Stimulated activated CD4-positive, alpha-beta T cell treated with anti-CD3 and anti-CD28 coated beads, Interleukin-12 subunit alpha, Interleukin-12 subunit beta, amount 100 ng/mL, for 4 hours (primary cell): Measurements from ENCODE around the gene CYP11A1.

ENCODE experiments used
- DNase-seq: peaks from one replicate; pipeline ENCODE4 v3.0.0-alpha.2; 2020

Gene CYP11A1

GRCh38 chr15:74387621-74388362, 20.3 kb upstream of the CYP11A1 start:
- no peak for DNase-seq

- no peak for DNase-seq
Observed at GRCh38 chr15:74387141-74387541, 19.7 kb upstream of the CYP11A1 start.

GRCh38 chr15:74386496-74387140, 19.2 kb upstream of the CYP11A1 start:
- no peak for DNase-seq

DNA sequence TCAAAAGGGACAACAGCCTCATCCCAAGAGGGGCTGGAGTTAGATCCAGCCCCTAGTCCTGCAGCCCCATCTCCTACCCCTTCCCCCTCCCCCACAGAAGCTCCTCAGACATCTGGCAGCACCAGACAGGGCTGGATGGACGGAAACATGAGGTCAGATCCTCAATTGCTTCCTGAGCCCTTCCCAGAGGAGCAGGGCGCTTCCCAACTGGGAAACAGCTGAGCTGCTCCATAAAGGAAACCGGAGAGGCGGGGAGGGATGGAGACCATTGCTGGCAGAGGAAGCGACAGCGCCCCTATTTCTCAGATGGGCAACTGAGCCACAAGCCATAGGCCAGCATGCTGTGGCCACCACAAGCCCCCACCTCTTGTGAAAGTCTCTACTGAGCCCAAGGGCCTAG, 18.3 kb upstream of the CYP11A1 start:
- no peak for DNase-seq

- DNase-seq = no peak
Observed at GRCh38 chr15:74384881-74385643, 17.6 kb upstream of the CYP11A1 start.

DNA sequence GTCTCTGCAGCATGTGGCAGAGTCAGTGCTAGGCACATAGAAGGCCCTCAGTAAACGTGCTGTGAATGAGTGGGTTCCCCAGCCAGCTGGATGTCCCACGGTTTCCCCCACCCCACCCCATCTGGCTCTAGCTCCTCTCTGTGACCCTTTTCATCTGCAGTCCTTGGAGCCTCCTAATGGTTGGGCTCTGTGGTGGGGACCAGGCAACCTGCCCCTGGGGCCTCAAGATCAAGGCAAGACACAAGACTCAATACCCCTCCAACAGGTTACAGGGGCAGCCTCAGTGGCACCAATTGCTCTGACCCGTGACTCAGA, 17.1 kb upstream of the CYP11A1 start:
- no peak for DNase-seq

GRCh38 chr15:74383695-74384565, 16.5 kb upstream of the CYP11A1 start:
- DNase-seq = peak; percentile 68

DNA sequence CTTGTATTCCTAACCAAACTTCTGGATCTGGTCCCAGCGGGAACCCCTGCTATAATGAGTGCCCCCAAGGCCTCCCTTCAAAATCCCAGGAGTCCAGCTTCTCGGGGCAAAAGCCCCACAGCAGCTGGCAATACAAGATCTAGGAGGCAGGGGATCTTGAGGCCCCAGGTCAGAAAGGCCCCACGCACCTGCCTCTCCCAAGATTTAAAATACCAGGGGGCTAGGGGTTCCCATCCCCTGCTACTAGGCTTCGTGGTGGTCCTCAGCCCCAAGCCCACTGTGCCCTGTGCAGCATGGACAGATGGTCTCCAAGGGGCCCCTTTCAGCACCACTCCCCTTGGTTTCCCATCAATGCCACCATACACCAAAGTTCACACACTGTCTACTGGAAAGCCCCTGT, 15.8 kb upstream of the CYP11A1 start:
- DNase-seq = no peak

DNA sequence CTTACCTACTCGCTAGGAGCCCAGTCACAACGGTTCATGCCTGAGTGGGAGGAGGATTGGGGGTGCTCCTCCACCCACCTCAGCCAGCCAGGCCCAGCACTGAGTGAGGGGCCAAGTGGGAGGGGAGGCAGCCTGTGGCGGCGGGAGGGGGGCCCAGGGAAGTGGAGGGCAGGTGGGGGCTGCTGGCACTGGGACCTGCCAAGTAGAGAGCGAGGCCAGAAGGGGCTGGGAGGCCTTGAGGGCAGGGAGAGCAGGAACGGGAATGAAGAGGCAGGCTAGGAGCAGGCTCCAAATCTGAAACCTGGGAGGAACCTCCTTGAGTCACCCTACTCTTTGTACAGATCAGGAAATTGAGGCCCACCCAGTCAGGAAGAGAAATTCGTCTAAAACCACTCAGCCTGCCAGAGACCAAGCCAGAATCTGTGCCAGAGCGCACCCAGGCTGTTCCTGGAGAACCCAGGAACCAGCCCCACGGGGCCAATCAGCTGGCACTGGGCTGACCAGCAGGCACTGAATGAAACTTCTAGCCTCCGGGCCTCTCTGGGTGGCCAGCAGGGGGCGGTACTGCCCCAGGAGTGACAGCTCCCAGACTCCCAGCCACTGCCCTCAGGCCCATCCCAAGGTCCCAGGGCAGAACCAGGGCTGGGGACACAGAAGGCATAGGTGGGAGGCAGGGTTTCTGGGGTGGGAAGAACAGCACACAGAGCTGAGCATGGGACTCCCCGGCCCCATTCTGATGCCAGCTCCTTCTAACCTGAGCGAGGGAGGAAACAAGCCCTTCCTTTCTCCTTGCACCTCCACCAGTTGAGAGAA, 14.8 kb upstream of the CYP11A1 start:
- peak; percentile 78 for DNase-seq

GRCh38 chr15:74381481-74381880, 14.0 kb upstream of the CYP11A1 start:
- DNase-seq = no peak

GRCh38 chr15:74381190-74381453, 13.7 kb upstream of the CYP11A1 start:
- DNase-seq = no peak

DNA sequence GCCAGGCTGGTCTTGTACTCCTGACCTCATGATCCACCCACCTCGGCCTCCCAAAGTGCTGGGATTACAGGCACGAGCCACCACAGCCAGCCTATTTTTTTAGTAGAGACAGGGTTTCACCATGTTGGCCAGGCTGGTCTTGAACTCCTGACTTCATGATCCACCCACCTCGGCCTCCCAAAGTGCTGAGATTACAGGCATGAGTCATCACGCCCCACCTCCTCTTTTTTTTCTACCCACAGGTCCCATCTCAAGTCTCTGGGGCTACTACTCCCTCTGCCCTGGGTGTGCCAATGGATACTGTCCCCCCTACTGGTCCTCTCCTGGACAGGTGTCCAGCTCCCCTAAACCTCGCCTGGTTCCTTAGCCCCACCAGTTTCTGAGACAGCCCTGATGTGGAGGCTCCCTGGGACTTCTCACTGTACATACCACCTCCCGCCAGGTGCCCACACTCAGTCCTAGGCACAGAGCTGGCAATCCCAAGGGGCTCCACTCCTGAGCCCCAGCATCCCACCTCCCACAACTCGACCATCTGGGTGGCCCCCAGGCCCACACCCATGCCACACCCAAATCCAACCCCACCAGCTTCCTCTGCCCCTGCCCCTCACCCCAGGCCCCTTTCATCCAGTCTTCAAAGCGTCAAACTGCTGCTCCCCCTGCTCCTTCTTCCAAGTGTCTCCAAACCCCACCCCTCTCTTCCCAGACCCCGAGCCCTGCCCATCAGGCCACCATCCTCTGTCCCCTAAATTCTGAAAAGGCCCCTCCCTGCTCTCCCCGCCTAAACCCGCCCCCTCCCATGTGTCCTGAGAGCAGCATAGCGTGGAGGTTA, 13.1 kb upstream of the CYP11A1 start:
- no peak for DNase-seq

DNA sequence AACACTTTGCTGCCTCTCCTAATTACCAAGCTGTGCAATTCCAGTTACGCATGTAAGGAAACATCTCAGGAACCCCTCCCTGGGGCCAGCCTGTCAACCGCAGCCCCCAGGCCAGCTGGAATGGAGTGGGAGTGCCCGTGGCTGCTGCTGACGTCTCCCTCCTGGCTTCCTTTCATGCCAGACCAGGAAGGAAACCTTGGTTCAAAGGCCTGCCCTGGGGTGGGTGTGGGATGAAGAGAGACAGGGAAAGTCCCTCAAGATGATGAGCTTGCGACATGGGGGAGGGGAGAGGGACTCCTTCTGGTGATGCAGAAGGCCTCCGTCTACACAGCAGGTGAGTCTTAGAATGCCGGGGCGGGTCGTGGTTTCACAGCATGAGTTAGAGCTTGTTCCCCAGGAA, 11.4 kb upstream of the CYP11A1 start:
- DNase-seq = peak; percentile 70

- DNase-seq = no peak
Observed at GRCh38 chr15:74377831-74378766, 10.7 kb upstream of the CYP11A1 start.

DNA sequence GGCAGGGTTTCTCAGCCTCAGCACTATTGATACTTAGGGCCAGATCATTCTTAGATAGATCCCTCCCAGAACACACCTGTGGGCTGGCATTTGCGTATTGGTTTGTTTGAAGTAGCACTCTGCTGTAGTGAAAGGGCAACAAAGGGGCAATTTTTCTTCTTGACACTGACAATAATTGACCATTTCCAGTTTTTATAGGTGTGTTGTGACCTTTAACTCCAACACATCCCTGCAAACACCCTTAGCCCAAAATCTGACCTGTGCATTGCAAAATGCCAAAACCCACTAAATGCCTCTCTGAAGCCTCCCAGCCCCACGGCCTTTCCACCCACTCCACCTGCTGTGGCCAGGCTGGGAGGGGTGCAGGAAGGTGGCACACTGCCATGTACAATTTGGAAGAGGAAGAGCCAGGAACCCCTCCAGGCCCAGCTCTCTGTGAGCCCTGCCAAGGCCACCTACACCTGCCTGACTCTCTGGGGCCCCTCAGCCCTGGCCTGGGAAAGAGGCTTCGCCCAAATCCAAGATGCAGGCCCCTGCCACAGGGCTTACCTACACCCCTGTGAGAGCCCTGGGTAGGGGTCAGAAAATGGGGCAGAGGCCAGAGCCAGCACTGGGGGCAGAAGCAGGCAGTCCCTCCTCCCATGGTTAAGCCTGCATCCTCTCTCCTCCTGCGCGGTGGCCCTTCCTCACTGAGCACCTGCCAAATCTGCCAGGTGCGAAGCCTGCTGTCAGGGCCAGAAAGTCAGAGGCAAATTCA, 9.6 kb upstream of the CYP11A1 start:
- no peak for DNase-seq

GRCh38 chr15:74376226-74376625, 8.8 kb upstream of the CYP11A1 start:
- DNase-seq = no peak

GRCh38 chr15:74375303-74375693, 7.9 kb upstream of the CYP11A1 start:
- DNase-seq = peak; percentile 82

DNA sequence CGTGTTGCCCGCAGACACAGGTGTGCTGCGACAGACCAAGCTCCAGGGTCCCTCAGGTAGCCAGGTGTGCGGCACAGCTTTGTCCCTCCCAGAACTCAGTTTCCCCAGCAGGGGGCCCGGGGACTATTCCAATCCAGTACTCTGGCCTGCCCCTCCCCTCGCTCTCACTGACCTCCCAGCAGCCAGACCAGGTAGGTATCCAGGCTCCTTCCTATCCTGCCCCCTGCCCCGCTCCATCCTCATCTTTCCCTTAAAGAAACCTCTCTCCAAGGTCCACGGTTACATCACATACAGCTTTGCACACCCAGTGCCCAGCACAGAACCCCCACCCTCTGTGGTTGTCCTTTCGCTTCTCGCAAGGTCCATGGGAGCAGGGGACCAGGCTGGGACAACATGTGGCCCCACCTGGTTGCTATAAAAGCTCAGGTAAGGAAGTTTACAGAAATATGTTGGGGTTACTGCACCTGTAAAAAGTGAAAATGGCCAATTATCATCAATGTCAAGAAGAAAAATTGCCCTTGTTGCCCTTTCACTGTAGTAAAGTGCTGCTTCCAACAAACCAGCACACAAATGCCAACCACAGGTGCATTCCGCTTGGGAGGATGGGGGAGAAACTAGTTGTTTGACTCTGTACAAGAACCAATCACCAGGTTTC, 7.3 kb upstream of the CYP11A1 start:
- DNase-seq = no peak
